Parathyroid adenoma (tissue), 2 donors: ENCODE data around the gene HMG20B.

Experiments
- H2AFZ ChIP-seq: fragments of 300-600 bp; sonication (generic); one replicate; pipeline ENCODE4 v1.7.0; 2017; ENCODE audit warnings: antibody characterized with exemption, mild to moderate bottlenecking
- H3K27ac ChIP-seq: fragments of 300-600 bp; sonication (generic); one replicate; pipeline ENCODE4 v1.7.0; 2017
- H3K27me3 ChIP-seq: fragments of 300-600 bp; sonication (generic); one replicate; pipeline ENCODE4 v1.7.0; 2017; ENCODE audit warnings: low read length; ENCODE audit not compliant: control insufficient read depth, insufficient read depth
- H3K36me3 ChIP-seq: fragments of 300-600 bp; sonication (generic); one replicate; pipeline ENCODE4 v1.7.0; 2017; ENCODE audit warnings: low read length; ENCODE audit not compliant: control insufficient read depth, insufficient read depth
- H3K4me1 ChIP-seq: fragments of 300-600 bp; sonication (generic); one replicate; pipeline ENCODE4 v1.7.0; 2017; ENCODE audit warnings: control low read depth
- H3K4me2 ChIP-seq: fragments of 300-600 bp; sonication (generic); one replicate; pipeline ENCODE4 v1.7.0; 2017; ENCODE audit warnings: low read length
- H3K4me3 ChIP-seq: fragments of 300-600 bp; sonication (generic); one replicate; pipeline ENCODE4 v1.7.0; 2017; ENCODE audit warnings: low read depth, low read length
- H3K79me2 ChIP-seq: fragments of 300-600 bp; sonication (generic); one replicate; pipeline ENCODE4 v1.7.0; 2017; ENCODE audit warnings: control low read depth
- H3K9ac ChIP-seq: fragments of 300-600 bp; sonication (generic); one replicate; pipeline ENCODE4 v1.7.0; 2017; ENCODE audit warnings: mild to moderate bottlenecking
- H3K9me3 ChIP-seq: fragments of 300-600 bp; sonication (generic); one replicate; pipeline ENCODE4 v1.7.0; 2017; ENCODE audit warnings: low read length; ENCODE audit not compliant: control insufficient read depth
- TF ChIP-seq, protein P1 (sequence below): fragments of 300-600 bp; sonication (generic); IDR thresholded peaks from one replicate; pipeline ENCODE4 v1.7.0; 2017; ENCODE audit warnings: antibody characterized with exemption, mild to moderate bottlenecking
- donor health status: primary hyperparathyroidism.

HMG20B gene

DNA sequence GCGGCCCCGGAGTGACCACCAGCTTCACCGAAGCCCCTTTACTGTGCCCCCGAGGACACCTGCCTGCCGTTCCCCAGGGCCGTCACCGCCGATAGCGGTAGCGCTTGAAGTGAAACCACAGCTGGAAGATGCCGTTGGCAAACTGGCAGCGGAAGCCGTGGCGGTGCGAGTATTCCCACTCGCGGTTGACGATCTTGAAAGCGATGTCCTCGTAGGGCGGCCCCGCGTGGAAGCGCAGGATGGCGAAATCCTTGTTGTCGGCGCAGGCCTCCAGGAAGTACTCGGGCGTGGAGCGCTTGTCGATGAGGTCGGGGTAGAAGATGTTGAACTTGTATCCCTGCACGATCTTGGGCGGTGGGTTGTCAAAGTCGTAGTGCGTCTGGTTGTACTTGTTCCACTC is 39.1 kb downstream of the HMG20B start:
- peaks cover 3% of the 10 kb centered on the region for H3K4me1 ChIP-seq
- no peak overlapping the region for H3K27ac ChIP-seq
- H3K9me3 ChIP-seq, result no peaks in the 10 kb centered on the region
- H3K27me3 ChIP-seq, result no peaks in the 10 kb centered on the region
- no peaks in the 10 kb centered on the region for H3K79me2 ChIP-seq
- H3K4me3 ChIP-seq, result no peak overlapping the region
- H3K36me3 ChIP-seq, result no peaks in the 10 kb centered on the region
- no peak overlapping the region for H3K4me2 ChIP-seq
- H3K9ac ChIP-seq, result no peak overlapping the region
- TF ChIP-seq, protein P1, sequence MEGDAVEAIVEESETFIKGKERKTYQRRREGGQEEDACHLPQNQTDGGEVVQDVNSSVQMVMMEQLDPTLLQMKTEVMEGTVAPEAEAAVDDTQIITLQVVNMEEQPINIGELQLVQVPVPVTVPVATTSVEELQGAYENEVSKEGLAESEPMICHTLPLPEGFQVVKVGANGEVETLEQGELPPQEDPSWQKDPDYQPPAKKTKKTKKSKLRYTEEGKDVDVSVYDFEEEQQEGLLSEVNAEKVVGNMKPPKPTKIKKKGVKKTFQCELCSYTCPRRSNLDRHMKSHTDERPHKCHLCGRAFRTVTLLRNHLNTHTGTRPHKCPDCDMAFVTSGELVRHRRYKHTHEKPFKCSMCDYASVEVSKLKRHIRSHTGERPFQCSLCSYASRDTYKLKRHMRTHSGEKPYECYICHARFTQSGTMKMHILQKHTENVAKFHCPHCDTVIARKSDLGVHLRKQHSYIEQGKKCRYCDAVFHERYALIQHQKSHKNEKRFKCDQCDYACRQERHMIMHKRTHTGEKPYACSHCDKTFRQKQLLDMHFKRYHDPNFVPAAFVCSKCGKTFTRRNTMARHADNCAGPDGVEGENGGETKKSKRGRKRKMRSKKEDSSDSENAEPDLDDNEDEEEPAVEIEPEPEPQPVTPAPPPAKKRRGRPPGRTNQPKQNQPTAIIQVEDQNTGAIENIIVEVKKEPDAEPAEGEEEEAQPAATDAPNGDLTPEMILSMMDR, result no peak
- no peak overlapping the region for H2AFZ ChIP-seq

DNA sequence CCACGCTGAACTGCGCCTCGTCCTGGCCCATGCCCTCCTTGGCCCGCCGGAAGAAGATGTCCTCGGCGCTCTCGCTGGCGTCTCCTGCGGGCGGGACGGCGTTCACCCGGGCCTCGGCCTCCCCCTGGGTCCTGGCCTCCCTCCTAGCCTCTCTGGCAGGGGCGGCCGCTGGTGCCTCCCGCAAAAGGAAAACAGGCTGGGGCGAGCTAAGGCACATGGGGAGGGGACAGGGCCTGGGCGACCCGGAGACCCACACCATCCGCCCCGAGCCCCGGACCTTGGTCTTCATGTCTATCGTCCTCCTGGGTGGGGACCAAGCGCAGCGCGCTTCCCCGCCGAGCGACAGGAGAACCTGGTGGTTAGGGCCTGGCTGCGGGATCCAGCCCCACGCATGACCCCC is 39.6 kb downstream of the HMG20B start:
- Histone ChIP-seq H3K27ac (no peak overlapping the region), H3K27me3 (no peaks in the 10 kb centered on the region), H2AFZ (no peak overlapping the region), H3K9me3 (no peaks in the 10 kb centered on the region), H3K4me1 (peaks cover 3% of the 10 kb centered on the region), H3K36me3 (no peaks in the 10 kb centered on the region), H3K79me2 (no peaks in the 10 kb centered on the region), H3K9ac (no peak overlapping the region), H3K4me3 (no peak overlapping the region), H3K4me2 (no peak overlapping the region)
- TF ChIP-seq, protein P1, result no peak

DNA sequence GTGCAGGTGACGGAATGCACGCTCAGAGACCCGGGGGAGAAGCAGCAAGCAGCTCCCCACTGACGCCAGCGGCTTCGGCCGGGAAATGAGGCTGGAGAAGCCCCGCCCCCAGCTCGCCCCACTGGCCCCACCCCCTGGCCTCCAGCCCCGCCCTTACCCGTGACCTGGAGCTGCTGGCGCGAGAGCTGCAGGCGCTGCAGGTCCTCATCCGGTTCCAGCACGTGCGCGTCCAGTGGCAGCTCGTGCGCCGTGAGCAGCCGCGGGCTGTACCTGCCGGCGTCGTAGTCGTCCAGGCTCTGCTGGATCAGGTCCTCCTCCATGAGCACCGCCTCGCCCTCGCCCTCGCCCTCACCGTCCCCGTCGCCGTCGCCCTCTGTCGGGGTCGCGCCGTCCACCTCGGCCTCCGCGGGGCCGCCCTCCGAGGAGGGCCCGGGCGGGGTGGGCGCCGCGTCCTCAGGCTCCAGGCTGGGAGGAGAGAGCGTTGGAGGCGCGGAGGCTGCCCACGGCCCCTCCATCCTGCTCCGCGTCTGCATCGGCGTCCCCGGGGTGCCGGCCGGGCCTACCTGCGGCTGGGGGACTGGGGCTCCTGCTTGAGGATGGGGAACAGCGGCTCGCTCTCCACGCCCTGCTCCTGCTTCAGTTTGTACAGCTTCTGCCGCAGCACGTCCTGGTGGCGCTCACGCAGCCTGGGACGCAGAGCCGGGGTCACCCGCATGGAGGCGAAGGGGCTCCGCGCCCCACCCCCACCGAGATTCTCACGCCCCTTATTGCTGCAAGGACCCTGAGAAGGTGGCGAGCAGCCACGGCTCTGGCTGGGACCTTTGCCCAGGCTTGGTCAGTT is 40.4 kb downstream of the HMG20B start:
- Histone ChIP-seq H3K9ac (no peak overlapping the region), H3K4me3 (no peak overlapping the region), H3K36me3 (no peaks in the 10 kb centered on the region), H3K4me1 (peaks cover under 1% of the 10 kb centered on the region), H3K79me2 (no peaks in the 10 kb centered on the region), H3K4me2 (no peak overlapping the region), H3K27me3 (no peaks in the 10 kb centered on the region), H3K9me3 (no peaks in the 10 kb centered on the region), H3K27ac (no peak overlapping the region), H2AFZ (no peak overlapping the region)
- TF ChIP-seq, protein P1, result no peak

DNA sequence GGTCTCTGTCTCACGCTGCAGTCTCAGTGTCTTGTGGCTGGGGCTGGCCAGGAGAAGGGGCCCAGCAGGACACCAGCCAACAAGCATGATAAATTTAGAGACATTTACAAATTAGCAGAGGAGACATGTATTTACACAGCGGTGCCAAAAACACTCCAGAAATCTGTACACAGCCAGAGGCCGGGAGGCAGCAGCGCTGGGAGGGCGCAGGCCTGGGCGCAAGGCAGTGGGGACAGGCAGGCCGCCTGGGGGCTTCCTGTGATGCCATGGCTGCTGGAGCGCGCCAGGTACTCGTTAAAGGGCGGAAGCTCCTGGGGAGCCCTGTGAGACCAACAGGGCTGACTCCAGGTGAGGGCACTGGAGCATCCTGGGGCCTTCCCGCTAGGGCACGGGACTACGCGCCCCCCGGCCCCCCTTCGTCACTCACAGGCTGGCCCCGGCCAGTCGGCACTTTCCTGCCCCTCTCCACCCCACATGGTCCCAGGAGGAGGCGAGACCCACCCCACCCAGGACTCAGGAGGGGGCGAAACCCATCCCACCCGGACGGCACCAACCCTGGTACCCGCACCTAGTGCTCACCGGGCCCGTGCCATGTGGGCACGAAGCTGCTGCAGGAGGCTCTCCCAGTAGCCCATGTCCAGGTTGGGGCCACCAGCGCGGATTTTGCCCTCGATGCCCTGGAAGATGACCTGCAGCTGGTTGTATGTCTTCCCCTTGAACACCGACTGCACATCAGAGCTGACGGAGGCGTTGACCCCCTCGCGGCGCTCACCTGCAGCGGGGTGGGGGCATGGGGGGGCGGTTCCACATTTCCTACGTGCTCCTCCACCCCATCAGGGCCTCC is 41.3 kb downstream of the HMG20B start:
- H3K9me3 ChIP-seq, result no peaks in the 10 kb centered on the region
- no peak overlapping the region for H3K27ac ChIP-seq
- no peak overlapping the region for H3K4me2 ChIP-seq
- H3K4me3 ChIP-seq, result no peak overlapping the region
- H2AFZ ChIP-seq, result no peak overlapping the region
- H3K79me2 ChIP-seq, result no peaks in the 10 kb centered on the region
- no peak overlapping the region for H3K9ac ChIP-seq
- no peaks in the 10 kb centered on the region for H3K36me3 ChIP-seq
- TF ChIP-seq, protein P1, result no peak
- H3K4me1 ChIP-seq, result peaks cover 8% of the 10 kb centered on the region
- H3K27me3 ChIP-seq, result no peaks in the 10 kb centered on the region
